Measurements from ENCODE around the gene ZNF507.

DNA sequence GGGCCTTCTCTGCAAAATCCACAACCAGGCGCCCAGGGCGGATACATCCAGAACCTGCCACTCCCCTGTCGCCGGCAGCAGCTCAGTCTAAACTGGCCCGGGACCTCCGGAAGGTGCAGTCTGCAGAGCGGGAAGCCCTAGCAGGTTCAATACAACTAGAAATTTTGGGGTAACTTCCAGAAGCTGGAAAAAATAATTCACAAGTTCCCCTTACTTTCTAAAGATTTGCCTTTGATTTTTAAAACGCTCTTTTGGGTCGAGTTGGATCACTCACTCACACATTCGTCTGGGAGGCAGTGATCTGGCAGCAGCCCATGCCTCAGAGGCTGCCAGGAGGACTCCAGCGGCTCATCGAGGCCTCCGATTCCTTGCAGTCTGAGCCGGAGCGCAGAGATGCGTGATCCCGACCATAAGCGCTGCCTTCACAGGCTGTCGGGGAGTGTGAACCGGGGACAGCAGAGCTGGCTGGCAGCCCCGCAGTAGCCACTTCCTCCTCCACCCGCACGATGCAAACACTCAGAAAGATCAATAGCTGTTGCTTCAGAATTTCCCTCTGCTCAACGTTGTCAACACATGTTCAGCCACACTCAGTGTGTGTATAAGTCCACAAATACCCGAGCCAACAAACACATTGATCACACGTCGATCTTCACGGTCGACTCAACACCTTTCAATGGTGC is 35.6 kb upstream of the ZNF507 start:
- no peak for TF ChIP-seq TAF1 (IDR thresholded peaks at IDR 0.05; ENCODE audit: low read depth, low read length)
- TF ChIP-seq, protein P1, sequence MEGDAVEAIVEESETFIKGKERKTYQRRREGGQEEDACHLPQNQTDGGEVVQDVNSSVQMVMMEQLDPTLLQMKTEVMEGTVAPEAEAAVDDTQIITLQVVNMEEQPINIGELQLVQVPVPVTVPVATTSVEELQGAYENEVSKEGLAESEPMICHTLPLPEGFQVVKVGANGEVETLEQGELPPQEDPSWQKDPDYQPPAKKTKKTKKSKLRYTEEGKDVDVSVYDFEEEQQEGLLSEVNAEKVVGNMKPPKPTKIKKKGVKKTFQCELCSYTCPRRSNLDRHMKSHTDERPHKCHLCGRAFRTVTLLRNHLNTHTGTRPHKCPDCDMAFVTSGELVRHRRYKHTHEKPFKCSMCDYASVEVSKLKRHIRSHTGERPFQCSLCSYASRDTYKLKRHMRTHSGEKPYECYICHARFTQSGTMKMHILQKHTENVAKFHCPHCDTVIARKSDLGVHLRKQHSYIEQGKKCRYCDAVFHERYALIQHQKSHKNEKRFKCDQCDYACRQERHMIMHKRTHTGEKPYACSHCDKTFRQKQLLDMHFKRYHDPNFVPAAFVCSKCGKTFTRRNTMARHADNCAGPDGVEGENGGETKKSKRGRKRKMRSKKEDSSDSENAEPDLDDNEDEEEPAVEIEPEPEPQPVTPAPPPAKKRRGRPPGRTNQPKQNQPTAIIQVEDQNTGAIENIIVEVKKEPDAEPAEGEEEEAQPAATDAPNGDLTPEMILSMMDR (IDR thresholded peaks at IDR 0.05; ENCODE audit: control extremely low read depth in 1 of 3, insufficient read depth in 1 of 3, low read depth in 1 of 3, low read length in 3 of 3) = no peak
- TF ChIP-seq EP300 (IDR thresholded peaks at IDR 0.05; ENCODE audit: borderline replicate concordance in 1 of 2, low read depth in 2 of 2, low read length in 2 of 2) = no peak
